Measurements from ENCODE around the gene SLC25A26. TPM values are rescaled to one million over a fixed set of nuclear protein-coding genes. Genes with fewer than 3 reads are reported as not detected.

Gene SLC25A26
- total and polyA plus RNA-seq, 9 donors = 17.3 to 32.3 (median 22.6) TPM

GRCh38 chr3:66401675-66402491 lies 181.1 kb downstream of the SLC25A26 start:
- 74 to 80% (median 75%) methylated on average over 20 of the region's 20 CpGs for WGBS, 3 donors
- Histone ChIP-seq H3K27ac (no peak overlapping the region), H3K4me3 (no peak overlapping the region), H3K9me3 (no peaks in the 10 kb centered on the region), H3K4me1 (ENCODE audit: insufficient read depth) (peaks cover 8% of the 10 kb centered on the region), H3K36me3 (no peaks in the 10 kb centered on the region), H3K27me3 (no peaks in the 10 kb centered on the region)
- no peak for TF ChIP-seq CTCF (IDR thresholded peaks at IDR 0.05)
- no peak for TF ChIP-seq EP300 (IDR thresholded peaks at IDR 0.05)
- TF ChIP-seq POLR2A (IDR thresholded peaks at IDR 0.05) = no peak
- DNase-seq = no peak
- intact Hi-C loops (cut with DNase I) = loop anchor here in 2 of 4 donors (10.0 kb wide), 3 partner anchors 107 to 413 kb away; no protein-coding TSS in a partner anchor

GRCh38 chr3:66402596-66403290 lies 181.9 kb downstream of the SLC25A26 start:
- 79 to 86% (median 84%) methylated on average over 13 of the region's 13 CpGs for WGBS, 3 donors
- TF ChIP-seq CTCF (IDR thresholded peaks at IDR 0.05) (no peak), POLR2A (IDR thresholded peaks at IDR 0.05) (no peak), EP300 (IDR thresholded peaks at IDR 0.05) (no peak)
- Histone ChIP-seq H3K27ac (no peak overlapping the region), H3K4me1 (ENCODE audit: insufficient read depth) (peaks cover 8% of the 10 kb centered on the region), H3K27me3 (no peaks in the 10 kb centered on the region), H3K36me3 (no peaks in the 10 kb centered on the region), H3K9me3 (no peaks in the 10 kb centered on the region), H3K4me3 (no peak overlapping the region)
- intact Hi-C loops (cut with DNase I) = loop anchor here in 2 of 4 donors (10.0 kb wide), 3 partner anchors 108 to 412 kb away; no protein-coding TSS in a partner anchor
- DNase-seq = no peak

DNA sequence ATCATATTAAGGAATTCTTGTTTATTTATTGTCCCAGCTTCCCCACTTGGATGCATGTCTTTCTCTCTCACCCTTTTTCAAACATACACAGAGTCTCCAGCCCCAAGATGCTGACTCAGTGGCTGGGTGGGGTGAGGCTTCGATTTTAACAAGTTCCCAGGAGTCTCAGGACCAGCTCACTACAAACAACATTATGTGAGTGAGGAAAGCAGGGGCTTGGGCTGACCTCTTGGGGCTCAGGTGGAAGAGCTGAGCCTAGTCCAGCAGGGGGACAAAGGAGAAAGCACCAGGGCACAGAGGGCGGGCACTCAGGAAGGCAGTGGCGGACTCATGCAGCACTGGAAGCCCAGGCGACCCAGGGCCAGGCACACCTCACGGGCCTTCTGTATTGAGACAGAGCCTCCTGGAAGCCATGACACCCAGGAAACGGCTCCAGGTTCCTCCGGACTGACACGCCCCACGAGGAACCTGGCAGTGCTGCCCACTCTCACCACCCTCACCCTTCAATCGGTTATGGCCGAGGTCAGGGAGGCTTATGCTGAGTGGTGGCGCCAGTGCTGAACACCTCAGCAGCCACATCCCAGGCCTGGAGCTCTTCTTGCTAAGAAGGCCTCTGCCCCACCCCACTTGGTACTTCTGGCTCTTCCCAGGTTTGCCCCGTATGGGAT lies 182.7 kb downstream of the SLC25A26 start:
- Histone ChIP-seq H3K27ac (no peak overlapping the region), H3K27me3 (no peaks in the 10 kb centered on the region), H3K4me3 (no peak overlapping the region), H3K36me3 (no peaks in the 10 kb centered on the region), H3K9me3 (no peaks in the 10 kb centered on the region), H3K4me1 (ENCODE audit: insufficient read depth) (peaks cover 11% of the 10 kb centered on the region)
- TF ChIP-seq CTCF (IDR thresholded peaks at IDR 0.05) = no peak
- intact Hi-C loops (cut with DNase I) = loop anchor here in 2 of 4 donors (10.0 kb wide), 3 partner anchors 109 to 411 kb away; no protein-coding TSS in a partner anchor
- WGBS, 3 donors = 78 to 86% (median 82%) methylated on average over 13 of the region's 13 CpGs
- no peak for DNase-seq

GRCh38 chr3:66404197-66404596 lies 183.4 kb downstream of the SLC25A26 start:
- 65 to 78% (median 74%) methylated on average over 15 of the region's 15 CpGs for WGBS, 3 donors
- no peaks in the 10 kb centered on the region for H3K27me3 ChIP-seq
- peaks cover 14% of the 10 kb centered on the region for H3K4me1 ChIP-seq (ENCODE audit: insufficient read depth)
- no peaks in the 10 kb centered on the region for H3K36me3 ChIP-seq
- no peaks in the 10 kb centered on the region for H3K9me3 ChIP-seq
- DNase-seq = no peak
- H3K4me3 ChIP-seq = no peak overlapping the region
- TF ChIP-seq EP300 (IDR thresholded peaks at IDR 0.05) = no peak
- TF ChIP-seq CTCF (IDR thresholded peaks at IDR 0.05) = no peak
- TF ChIP-seq POLR2A (IDR thresholded peaks at IDR 0.05) = no peak
- H3K27ac ChIP-seq = no peak overlapping the region
- intact Hi-C loops (cut with DNase I) = loop anchor here in 2 of 4 donors (10.0 kb wide), 3 partner anchors 109 to 411 kb away; no protein-coding TSS in a partner anchor
